Endothelial cell (in vitro differentiated cells): ENCODE results near the gene DCDC2C. TPM values are rescaled to one million over a fixed set of nuclear protein-coding genes. Genes with fewer than 3 reads are reported as not detected.

Experiments used
- DNase-seq: peaks from one replicate; pipeline ENCODE4 v3.0.0; 2021; ENCODE audit warnings: low spot score
- H3K27ac Mint-ChIP-seq: one replicate; pipeline ENCODE4 v1.8.0; 2021; ENCODE audit warnings: mixed read lengths, inconsistent platforms; ENCODE audit not compliant: unreplicated experiment
- H3K27me3 Mint-ChIP-seq: one replicate; pipeline ENCODE4 v1.8.0; 2021; ENCODE audit warnings: mild to moderate bottlenecking, moderate library complexity, mixed read lengths, inconsistent platforms; ENCODE audit not compliant: unreplicated experiment
- H3K36me3 Mint-ChIP-seq: one replicate; pipeline ENCODE4 v1.8.0; 2021; ENCODE audit warnings: mild to moderate bottlenecking, low read depth, mixed read lengths, inconsistent platforms; ENCODE audit not compliant: unreplicated experiment
- H3K4me1 Mint-ChIP-seq: one replicate; pipeline ENCODE4 v1.8.0; 2021; ENCODE audit warnings: mild to moderate bottlenecking, mixed read lengths, inconsistent platforms; ENCODE audit not compliant: unreplicated experiment
- H3K4me3 Mint-ChIP-seq: one replicate; pipeline ENCODE4 v1.8.0; 2021; ENCODE audit warnings: mild to moderate bottlenecking, mixed read lengths, inconsistent platforms; ENCODE audit not compliant: unreplicated experiment
- H3K9me3 Mint-ChIP-seq: one replicate; pipeline ENCODE4 v1.8.0; 2021; ENCODE audit warnings: mixed read lengths, inconsistent platforms; ENCODE audit not compliant: unreplicated experiment
- total RNA-seq: library from RNA; stranded (reverse); fragmentation: NEBNext Ultra II Directional; extraction: Animal tissue kit (Norgen Biotek cat#: 25700); gene quantifications from one replicate; pipeline ENCODE4 v1.2.1, GENCODE V29; 2021; ENCODE audit not compliant: unreplicated experiment
- TF ChIP-seq, protein P1 (sequence below): fragments of 200-600 bp; sonication (generic); IDR thresholded peaks from one replicate; pipeline ENCODE4 v1.5.0; 2021; ENCODE audit warnings: antibody characterized with exemption; ENCODE audit not compliant: unreplicated experiment

Gene DCDC2C
- total RNA-seq, 1 donor from 2014 or later: not detected

DNA sequence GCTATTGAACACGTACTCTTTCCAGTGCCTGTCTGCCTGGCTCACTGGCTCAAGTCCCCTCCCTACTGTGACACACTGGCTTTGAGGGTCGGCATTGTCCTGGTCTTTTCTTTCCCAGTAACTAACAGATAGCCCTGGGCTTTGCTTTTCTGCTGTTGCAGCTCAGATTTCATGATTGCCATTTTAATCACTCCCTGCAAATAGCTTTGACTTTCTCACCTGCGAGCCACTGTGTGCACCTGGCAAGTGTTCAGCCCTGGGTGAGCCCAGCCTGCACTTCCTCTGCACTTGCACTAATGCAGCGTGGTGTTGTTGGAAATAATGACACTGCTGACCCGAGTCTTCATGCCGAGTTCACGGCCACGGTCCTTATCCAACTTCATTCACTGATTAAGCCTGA is 52.9 kb downstream of the DCDC2C start:
- H3K27ac Mint-ChIP-seq: no peak overlapping the region
- H3K27me3 Mint-ChIP-seq: no peaks in the 10 kb centered on the region
- TF ChIP-seq, protein P1, sequence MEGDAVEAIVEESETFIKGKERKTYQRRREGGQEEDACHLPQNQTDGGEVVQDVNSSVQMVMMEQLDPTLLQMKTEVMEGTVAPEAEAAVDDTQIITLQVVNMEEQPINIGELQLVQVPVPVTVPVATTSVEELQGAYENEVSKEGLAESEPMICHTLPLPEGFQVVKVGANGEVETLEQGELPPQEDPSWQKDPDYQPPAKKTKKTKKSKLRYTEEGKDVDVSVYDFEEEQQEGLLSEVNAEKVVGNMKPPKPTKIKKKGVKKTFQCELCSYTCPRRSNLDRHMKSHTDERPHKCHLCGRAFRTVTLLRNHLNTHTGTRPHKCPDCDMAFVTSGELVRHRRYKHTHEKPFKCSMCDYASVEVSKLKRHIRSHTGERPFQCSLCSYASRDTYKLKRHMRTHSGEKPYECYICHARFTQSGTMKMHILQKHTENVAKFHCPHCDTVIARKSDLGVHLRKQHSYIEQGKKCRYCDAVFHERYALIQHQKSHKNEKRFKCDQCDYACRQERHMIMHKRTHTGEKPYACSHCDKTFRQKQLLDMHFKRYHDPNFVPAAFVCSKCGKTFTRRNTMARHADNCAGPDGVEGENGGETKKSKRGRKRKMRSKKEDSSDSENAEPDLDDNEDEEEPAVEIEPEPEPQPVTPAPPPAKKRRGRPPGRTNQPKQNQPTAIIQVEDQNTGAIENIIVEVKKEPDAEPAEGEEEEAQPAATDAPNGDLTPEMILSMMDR: no peak
- no peak overlapping the region for H3K4me3 Mint-ChIP-seq
- DNase-seq: no peak
- H3K4me1 Mint-ChIP-seq: peaks cover 19% of the 10 kb centered on the region
- no peaks in the 10 kb centered on the region for H3K36me3 Mint-ChIP-seq
- no peaks in the 10 kb centered on the region for H3K9me3 Mint-ChIP-seq

DNA sequence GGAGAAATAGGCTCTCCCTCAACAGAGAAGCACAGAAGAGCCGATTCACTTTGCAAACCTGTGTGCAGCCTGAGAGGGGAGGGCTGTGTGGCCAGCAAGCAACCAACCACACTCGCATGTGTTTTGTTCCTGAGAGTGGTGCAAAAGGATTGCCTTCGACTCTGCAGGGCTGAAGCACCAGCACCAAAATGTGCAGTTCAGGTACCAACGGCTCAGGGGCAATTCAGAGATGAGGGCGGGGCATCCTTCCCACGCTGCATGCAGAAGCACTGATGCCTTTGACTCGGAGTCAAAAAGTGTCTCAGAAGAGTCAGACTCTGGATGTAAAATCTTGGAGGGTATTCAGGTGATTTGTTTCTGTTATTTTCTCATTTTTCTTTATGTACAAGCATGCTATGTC is 55.5 kb downstream of the DCDC2C start:
- peaks cover 10% of the 10 kb centered on the region for H3K4me1 Mint-ChIP-seq
- no peak overlapping the region for H3K4me3 Mint-ChIP-seq
- H3K27me3 Mint-ChIP-seq: peaks cover 3% of the 10 kb centered on the region
- H3K36me3 Mint-ChIP-seq: peaks cover 3% of the 10 kb centered on the region
- TF ChIP-seq, protein P1: no peak
- DNase-seq: no peak
- H3K9me3 Mint-ChIP-seq: no peaks in the 10 kb centered on the region
- H3K27ac Mint-ChIP-seq: no peak overlapping the region

DNA sequence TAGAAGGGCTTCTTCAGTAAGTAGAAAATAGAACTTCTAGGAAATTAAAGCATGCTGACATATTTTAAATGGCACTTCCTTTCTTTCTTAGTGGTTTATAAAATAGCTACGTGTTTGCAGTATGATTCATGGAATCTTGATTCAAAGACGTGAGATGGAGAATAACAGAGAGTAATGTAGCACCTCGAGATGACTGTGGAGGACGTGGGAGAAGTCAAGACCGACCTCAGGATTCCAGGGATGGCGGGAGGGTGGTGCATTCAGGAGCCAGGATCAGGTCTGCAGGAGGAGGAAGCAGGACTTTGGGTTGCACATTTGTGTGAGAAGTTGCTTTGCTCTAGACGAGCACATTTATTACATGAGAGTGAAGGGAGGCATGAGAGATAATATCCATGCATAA is 56.0 kb downstream of the DCDC2C start:
- Mint-ChIP-seq H3K36me3 (peaks cover 3% of the 10 kb centered on the region), H3K27ac (no peak overlapping the region)

DNA sequence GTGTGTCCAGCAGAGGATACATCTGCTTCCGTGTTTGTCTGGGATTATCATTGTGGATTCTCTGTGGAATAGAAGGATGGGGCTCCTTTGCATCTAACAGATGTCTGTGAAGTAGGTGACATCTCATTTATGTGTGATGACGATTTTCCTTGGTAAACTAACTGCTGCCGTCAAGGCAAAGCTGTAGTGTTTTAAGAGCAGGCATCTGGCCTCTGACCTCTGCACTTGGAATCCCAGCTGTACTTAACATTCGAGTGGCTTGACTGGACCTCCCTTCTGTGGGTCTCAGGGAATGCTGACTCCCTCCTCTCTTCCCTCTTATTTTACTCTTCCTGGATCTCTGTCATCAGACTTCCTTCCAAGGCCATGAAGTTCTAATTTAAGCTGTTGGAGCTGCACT is 56.4 kb downstream of the DCDC2C start:
- TF ChIP-seq, protein P1: no peak
- no peak for DNase-seq
- no peak overlapping the region for H3K27ac Mint-ChIP-seq
- H3K27me3 Mint-ChIP-seq: peaks cover 3% of the 10 kb centered on the region
- H3K9me3 Mint-ChIP-seq: no peaks in the 10 kb centered on the region
- peaks cover 2% of the 10 kb centered on the region for H3K4me1 Mint-ChIP-seq
- H3K4me3 Mint-ChIP-seq: no peak overlapping the region
- H3K36me3 Mint-ChIP-seq: peaks cover 3% of the 10 kb centered on the region

More for the DNA sequence above, 56.0 kb downstream of the DCDC2C start:
- TF ChIP-seq, protein P1: no peak
- H3K4me3 Mint-ChIP-seq: no peak overlapping the region
- DNase-seq: no peak
- H3K27me3 Mint-ChIP-seq: peaks cover 3% of the 10 kb centered on the region
- no peaks in the 10 kb centered on the region for H3K9me3 Mint-ChIP-seq
- H3K4me1 Mint-ChIP-seq: peaks cover 6% of the 10 kb centered on the region

DNA sequence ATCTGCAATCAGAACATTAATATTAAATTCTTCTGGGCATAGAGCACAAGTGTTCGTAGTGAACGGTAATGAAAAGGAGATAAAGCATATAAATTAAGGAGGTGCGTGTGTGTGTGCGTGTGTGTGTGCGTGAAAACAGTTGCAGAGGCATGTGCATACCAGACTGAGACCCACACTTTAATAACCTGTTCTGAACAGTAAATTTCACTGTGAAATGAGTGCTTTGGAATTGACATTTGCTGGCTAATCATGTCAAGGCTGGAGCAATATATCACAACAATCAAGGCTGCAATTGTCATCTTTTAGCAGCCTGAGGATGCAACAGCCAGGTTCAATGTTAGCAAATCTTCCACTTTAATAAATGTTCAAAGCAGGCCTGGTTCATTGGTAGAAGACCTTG is 57.9 kb downstream of the DCDC2C start:
- TF ChIP-seq, protein P1: no peak
- H3K4me1 Mint-ChIP-seq: no peaks in the 10 kb centered on the region
- no peak overlapping the region for H3K27ac Mint-ChIP-seq
- H3K4me3 Mint-ChIP-seq: no peak overlapping the region
- no peaks in the 10 kb centered on the region for H3K9me3 Mint-ChIP-seq
- peaks cover 3% of the 10 kb centered on the region for H3K36me3 Mint-ChIP-seq
- DNase-seq: no peak
- peaks cover 8% of the 10 kb centered on the region for H3K27me3 Mint-ChIP-seq
